Measurements from ENCODE around the gene PHACTR4.

DNA sequence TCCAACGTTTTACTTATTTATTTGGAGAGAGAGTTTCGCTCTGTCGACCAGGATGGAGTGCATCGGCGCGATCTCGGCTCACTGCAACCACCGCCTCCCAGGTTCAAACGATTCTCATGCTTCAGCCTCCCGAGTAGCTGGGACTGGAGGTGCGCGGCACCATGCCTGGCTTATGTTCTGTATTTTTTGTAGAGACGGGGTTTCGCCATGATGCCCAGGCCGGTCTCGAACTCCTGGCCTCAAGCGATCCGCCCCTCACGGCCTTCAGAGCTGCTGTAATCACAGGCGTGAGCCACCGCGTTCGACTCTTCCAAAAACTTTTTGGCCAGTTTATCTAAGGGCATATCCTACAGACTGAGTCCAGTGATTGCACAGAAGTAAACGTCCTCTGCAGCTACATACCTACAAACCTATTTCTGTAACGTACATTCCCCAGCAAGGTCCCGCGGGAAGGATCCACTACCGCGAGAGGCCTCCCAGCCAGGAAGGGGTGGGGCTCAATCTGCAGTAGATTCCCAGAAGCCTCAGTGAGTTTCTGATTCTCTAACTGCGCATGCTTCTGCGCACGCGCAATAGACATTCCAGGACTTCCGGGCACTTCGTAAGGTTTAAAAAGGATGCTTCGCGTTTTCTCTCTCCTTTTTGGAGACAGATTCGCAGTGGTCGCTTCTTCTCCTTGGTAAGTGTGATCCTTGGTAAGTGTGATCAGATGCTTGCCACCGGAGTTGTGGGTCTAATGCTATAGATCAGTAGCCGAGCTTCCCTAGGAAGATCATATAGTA is 136.1 kb downstream of the PHACTR4 start, which contains the start of gene RCC1:
- TF ChIP-seq POLR2AphosphoS5 (IDR thresholded peaks at IDR 0.05) = peak; percentile 97 to 99 (median 98)
- TF ChIP-seq POLR2A (IDR thresholded peaks at IDR 0.05) = peak; percentile 93 to 94

Measured in sigmoid colon (tissue), 4 donors.